ENCODE results near the gene LAMC1.

The LAMC1 gene

GRCh38 chr1:183021405-183022201 is 1.6 kb upstream of the LAMC1 start:
- no peak for DNase-seq

- DNase-seq = no peak
Measured at GRCh38 chr1:183022202-183023145, 746 bp upstream of the LAMC1 start.

GRCh38 chr1:183023601-183024316 is 539 bp downstream of the LAMC1 start:
- peak; percentile 11 for DNase-seq

GRCh38 chr1:183024317-183025009 is 1.2 kb downstream of the LAMC1 start:
- DNase-seq = no peak

GRCh38 chr1:183025010-183025337 is 1.8 kb downstream of the LAMC1 start:
- no peak for DNase-seq

GRCh38 chr1:183025782-183026774 is 2.9 kb downstream of the LAMC1 start:
- no peak for DNase-seq

- no peak for DNase-seq
Measured at GRCh38 chr1:183027031-183027430, 3.8 kb downstream of the LAMC1 start.

- no peak for DNase-seq
Measured at GRCh38 chr1:183027791-183028190, 4.6 kb downstream of the LAMC1 start.

GRCh38 chr1:183029591-183030000 is 6.4 kb downstream of the LAMC1 start:
- DNase-seq = no peak

GRCh38 chr1:183030053-183030452 is 6.8 kb downstream of the LAMC1 start:
- no peak for DNase-seq

GRCh38 chr1:183032122-183032921 is 9.1 kb downstream of the LAMC1 start:
- no peak for DNase-seq

- no peak for DNase-seq
Measured at GRCh38 chr1:183033205-183033604, 10.0 kb downstream of the LAMC1 start.

- DNase-seq = no peak
Measured at GRCh38 chr1:183034682-183035081, 11.5 kb downstream of the LAMC1 start.

- DNase-seq = no peak
Measured at GRCh38 chr1:183038333-183038866, 15.2 kb downstream of the LAMC1 start.

GRCh38 chr1:183038913-183039312 is 15.7 kb downstream of the LAMC1 start:
- DNase-seq = no peak

GRCh38 chr1:183039330-183039729 is 16.1 kb downstream of the LAMC1 start:
- no peak for DNase-seq

GRCh38 chr1:183039985-183040447 is 16.8 kb downstream of the LAMC1 start:
- no peak for DNase-seq

- DNase-seq = no peak
Measured at GRCh38 chr1:183040547-183040971, 17.3 kb downstream of the LAMC1 start.

GRCh38 chr1:183043254-183043653 is 20.0 kb downstream of the LAMC1 start:
- DNase-seq = no peak
